PFSK-1 (cell line): ENCODE data around the gene UNC5B.

Experiments
- FOXP2 ChIP-seq: optimal IDR thresholded peaks from 2 replicates; pipeline ENCODE3; 2011; ENCODE audit warnings: borderline replicate concordance, control low read depth, inconsistent platforms; ENCODE audit not compliant: insufficient read depth; ENCODE audit errors: extremely low read length, extremely low read depth
- POLR2AphosphoS5 ChIP-seq: IDR thresholded peaks from 2 replicates; pipeline ENCODE4 v1.6.1; 2012; ENCODE audit warnings: low read depth, mild to moderate bottlenecking, control low read depth, low read length, moderate library complexity
- SIN3A ChIP-seq: IDR thresholded peaks from 2 replicates; pipeline ENCODE4 v1.6.1; 2012; ENCODE audit warnings: mild to moderate bottlenecking, low read length, moderate library complexity, borderline replicate concordance; ENCODE audit not compliant: insufficient read depth
- TAF1 ChIP-seq: IDR thresholded peaks from 2 replicates; pipeline ENCODE4 v1.6.1; 2012; ENCODE audit warnings: low read length, control low read depth, borderline replicate concordance; ENCODE audit not compliant: insufficient read depth
- TF ChIP-seq, protein P1 (sequence below), 2 experiments: IDR thresholded peaks; 2 replicates each; pipeline versions ENCODE4 v1.6.1 to v1.8.0; 2011 to 2012; ENCODE audit warnings: low read depth in 2 of 2, low read length in 2 of 2, control low read depth in 1 of 2, inconsistent platforms in 1 of 2, mild to moderate bottlenecking in 1 of 2, moderate library complexity in 1 of 2; ENCODE audit not compliant: insufficient read depth in 1 of 2

UNC5B gene

DNA sequence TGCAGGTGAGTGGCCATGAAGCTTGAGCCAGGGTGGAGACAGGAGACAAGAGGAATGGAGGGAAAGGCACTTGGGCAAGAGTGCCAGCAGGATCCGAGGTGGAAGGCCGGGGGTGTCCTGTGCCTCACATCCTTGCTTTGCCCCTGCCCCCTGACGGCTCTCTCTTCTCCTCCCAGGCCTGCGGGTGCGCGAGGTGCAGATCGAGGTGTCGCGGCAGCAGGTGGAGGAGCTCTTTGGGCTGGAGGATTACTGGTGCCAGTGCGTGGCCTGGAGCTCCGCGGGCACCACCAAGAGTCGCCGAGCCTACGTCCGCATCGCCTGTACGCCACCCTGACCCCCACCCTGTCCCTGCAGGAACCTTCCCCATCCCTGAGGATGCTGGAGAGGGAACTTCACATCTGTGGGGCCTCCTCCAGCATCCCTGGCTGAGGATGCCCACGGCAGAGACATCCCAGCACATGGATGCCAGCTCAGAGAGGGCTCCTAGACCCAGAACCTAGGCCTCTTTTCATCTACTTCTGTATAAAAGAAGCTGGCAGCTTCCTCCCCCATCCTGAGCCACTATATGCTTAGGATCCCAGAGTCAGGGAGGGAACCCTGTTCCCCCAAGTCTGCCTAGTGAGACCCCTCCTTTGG, 72.3 kb downstream of the UNC5B start:
- no peak for TF ChIP-seq SIN3A
- no peak for TF ChIP-seq TAF1
- TF ChIP-seq, protein P1, sequence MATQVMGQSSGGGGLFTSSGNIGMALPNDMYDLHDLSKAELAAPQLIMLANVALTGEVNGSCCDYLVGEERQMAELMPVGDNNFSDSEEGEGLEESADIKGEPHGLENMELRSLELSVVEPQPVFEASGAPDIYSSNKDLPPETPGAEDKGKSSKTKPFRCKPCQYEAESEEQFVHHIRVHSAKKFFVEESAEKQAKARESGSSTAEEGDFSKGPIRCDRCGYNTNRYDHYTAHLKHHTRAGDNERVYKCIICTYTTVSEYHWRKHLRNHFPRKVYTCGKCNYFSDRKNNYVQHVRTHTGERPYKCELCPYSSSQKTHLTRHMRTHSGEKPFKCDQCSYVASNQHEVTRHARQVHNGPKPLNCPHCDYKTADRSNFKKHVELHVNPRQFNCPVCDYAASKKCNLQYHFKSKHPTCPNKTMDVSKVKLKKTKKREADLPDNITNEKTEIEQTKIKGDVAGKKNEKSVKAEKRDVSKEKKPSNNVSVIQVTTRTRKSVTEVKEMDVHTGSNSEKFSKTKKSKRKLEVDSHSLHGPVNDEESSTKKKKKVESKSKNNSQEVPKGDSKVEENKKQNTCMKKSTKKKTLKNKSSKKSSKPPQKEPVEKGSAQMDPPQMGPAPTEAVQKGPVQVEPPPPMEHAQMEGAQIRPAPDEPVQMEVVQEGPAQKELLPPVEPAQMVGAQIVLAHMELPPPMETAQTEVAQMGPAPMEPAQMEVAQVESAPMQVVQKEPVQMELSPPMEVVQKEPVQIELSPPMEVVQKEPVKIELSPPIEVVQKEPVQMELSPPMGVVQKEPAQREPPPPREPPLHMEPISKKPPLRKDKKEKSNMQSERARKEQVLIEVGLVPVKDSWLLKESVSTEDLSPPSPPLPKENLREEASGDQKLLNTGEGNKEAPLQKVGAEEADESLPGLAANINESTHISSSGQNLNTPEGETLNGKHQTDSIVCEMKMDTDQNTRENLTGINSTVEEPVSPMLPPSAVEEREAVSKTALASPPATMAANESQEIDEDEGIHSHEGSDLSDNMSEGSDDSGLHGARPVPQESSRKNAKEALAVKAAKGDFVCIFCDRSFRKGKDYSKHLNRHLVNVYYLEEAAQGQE (IDR thresholded peaks at IDR 0.05; ENCODE audit: insufficient read depth in 1 of 2, low read depth in 2 of 2, low read length in 2 of 2) = no peak
- no peak for TF ChIP-seq POLR2AphosphoS5
- TF ChIP-seq FOXP2 = no peak

DNA sequence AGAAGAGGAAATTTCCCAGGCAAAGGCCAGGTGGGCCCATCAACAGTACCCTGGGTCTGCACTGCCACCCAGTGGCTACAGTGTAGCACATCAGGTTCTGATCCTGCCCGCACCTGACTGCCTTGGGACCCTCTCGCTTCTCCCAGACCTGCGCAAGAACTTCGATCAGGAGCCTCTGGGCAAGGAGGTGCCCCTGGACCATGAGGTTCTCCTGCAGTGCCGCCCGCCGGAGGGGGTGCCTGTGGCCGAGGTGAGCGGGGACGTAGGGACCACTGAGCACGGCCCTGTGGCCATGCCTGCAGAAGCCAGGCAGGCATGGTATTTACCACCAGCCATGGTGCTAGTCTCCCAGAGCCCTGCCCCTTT, 72.8 kb downstream of the UNC5B start:
- no peak for TF ChIP-seq TAF1
- TF ChIP-seq, protein P1 (IDR thresholded peaks at IDR 0.05; ENCODE audit: insufficient read depth in 1 of 2, low read depth in 2 of 2, low read length in 2 of 2) = no peak

DNA sequence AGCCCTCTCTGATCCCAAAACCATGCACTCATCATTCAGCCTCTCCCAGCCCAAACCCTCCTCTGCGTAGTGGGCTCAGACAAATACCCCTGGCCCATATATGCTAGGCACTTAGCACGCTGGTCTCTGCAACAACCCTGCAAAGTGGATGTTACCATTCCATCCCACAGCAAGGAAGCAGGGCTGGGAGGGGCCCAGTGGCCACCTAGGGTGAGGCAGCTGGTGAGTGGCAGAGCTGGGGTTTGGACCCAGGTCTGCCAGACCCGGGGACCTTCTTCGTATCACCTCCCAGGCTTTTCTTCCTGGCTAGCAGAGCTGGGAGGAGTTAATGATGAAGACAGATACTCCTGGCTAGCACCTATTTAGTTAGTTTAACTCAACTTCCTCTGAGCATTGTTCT, 73.6 kb downstream of the UNC5B start:
- no peak for TF ChIP-seq TAF1

DNA sequence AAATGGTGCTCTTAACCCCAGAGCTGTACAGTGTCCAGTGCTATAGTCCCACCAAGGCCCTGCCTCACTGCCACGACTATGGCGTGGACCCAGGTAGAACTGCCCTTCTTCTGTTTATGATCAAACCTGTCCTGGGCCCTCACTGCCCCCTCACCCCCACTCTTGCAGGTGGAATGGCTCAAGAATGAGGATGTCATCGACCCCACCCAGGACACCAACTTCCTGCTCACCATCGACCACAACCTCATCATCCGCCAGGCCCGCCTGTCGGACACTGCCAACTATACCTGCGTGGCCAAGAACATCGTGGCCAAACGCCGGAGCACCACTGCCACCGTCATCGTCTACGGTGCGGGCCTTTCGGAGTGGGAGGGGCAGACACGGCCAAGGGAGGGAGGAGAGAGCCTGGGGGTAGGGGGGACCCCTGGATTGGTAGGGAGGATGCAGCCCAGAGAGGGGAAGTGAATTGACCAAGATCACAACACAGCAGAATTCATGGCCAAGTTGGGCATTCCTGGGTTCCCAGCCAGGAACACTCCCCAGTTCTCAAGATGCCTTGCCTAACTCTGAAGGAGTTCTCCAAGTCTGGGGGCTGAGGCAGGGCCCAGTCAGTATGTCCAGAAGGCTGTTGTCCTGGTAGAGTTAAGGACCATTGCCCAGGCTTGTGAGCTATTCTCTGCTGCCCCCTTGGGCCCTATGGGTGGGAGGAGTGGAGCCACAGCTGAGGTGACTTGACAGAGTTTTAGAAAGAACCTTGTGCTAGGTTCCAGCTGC, 74.3 kb downstream of the UNC5B start:
- TF ChIP-seq, protein P1 (IDR thresholded peaks at IDR 0.05; ENCODE audit: insufficient read depth in 1 of 2, low read depth in 2 of 2, low read length in 2 of 2) = no peak
- TF ChIP-seq SIN3A (no peak), POLR2AphosphoS5 (no peak), TAF1 (no peak), FOXP2 (no peak)

DNA sequence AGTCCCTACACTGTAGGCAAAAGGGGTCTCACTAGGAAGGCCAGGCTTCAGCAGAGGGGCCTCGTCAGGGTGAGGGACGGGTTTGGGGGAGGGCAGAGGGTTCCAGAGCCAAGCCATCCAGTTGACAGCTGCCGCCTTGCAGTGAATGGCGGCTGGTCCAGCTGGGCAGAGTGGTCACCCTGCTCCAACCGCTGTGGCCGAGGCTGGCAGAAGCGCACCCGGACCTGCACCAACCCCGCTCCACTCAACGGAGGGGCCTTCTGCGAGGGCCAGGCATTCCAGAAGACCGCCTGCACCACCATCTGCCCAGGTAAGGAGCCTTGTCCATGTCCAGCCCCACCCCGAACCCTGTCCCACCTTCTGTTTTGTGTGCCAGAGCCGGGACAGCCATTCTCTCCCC, 75.1 kb downstream of the UNC5B start:
- TF ChIP-seq SIN3A = no peak
- TF ChIP-seq, protein P1 (IDR thresholded peaks at IDR 0.05; ENCODE audit: insufficient read depth in 1 of 2, low read depth in 2 of 2, low read length in 2 of 2) = no peak
- TF ChIP-seq FOXP2 = no peak
- TF ChIP-seq TAF1 = no peak
- no peak for TF ChIP-seq POLR2AphosphoS5
